HG02840 (cell line): Measurements from ENCODE around the gene PITPNC1.
A peak's percentile ranks its signal among the peaks of the same experiment; 100 is the strongest.

ENCODE experiments used
- ATAC-seq: cut with Tn5 transposase; IDR thresholded peaks from one replicate; pipeline ENCODE4 v1.9.1; 2021; ENCODE audit warnings: mild to moderate bottlenecking, moderate library complexity, moderate number of reproducible peaks; ENCODE audit not compliant: unreplicated experiment, low FRiP score

PITPNC1 gene

DNA sequence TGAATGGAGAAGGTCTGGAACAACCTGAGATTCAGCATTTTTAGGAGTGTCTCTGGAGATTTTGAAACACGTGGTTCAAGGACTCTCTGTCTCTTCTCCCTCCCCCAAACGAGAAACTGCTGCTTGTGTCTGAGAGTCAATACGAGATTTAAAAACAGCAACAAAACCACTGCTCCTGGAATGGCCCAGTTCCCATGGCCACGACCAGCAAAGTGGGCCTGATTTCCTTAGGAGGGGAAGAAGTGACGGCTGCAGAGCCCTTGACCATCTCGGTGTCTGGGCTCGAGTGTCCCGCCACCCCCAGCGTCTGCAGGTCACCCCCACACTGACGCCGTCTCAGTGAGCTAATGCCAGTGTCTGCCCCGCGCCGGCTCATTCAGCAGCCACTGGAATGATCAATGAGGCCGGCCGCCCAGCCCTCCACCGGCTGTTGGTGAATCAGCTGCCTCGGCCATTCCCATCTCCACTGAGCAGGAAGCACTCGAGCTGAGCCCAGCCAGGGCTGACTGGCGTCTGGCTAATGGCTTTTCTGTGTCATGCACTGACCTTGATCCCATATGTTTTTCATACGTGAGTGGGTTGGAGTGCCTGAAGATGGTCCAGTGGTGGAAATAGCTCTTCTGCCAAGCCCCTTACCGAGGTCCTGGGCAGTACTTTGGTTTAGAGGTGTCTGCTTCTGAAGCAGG lies 151.8 kb downstream of the PITPNC1 start:
- ATAC-seq: no peak

DNA sequence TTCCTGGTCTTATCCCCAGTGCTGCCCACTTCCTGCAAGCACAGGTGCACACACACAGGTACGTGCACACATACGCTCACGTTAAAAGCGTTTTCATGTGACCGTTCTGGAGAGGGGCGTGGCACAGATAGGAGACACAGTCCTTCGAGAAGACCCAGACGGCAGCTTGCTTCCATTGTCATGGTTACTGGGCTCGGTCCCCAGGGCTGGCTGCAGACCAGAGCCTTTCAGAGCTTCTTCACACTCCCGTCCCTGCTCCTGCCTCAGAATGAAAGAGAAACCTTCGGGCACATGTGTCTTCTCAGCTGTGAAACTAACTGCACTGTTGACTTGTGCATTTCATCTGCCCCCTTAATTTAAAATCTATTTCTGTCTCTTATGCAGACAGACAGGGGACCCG lies 154.2 kb downstream of the PITPNC1 start:
- no peak for ATAC-seq

DNA sequence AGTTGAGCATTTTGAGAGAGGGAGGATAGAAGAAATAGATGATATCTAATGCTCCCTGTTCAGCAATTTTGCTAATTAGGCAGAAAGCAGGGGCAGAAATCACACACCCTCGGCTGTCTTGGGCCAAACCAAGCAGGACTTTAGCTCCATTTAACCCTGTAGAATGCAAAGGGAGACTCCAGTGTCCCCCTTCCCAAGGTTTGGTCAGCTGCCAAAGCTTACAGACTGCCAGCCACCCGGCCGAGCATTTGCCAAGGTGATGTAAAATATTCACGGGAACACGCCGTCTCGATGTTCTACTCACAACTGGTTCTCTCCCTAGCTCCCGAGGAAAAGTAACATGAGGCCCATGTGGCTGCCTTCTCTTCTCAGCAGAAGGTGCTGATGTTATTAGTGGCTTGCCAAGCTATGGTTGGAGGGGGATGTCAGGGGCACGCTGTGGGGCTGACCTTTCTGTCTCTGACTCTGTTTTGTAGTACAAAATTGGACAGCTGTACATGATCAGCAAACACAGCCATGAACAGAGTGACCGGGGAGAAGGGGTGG lies 155.3 kb downstream of the PITPNC1 start:
- ATAC-seq: no peak

DNA sequence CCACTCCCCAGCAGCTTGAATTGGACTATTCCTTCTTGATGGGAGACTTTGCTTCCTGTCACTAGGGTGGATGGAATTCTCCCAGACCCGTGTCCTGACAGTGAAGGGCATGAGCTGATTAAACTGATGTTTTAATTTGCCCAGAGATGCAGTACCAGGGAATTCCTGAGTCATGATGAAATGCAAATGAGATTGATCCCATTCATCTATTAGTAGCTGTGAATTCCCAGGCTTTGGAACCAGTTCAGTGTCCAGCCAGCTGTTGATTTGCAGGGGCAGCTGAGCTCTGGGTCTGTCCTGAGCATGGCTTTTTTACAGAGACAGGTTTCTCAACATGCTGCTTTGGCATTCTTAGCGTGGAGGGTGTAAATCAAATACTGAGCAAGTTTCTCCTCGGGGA lies 157.9 kb downstream of the PITPNC1 start:
- ATAC-seq: no peak

DNA sequence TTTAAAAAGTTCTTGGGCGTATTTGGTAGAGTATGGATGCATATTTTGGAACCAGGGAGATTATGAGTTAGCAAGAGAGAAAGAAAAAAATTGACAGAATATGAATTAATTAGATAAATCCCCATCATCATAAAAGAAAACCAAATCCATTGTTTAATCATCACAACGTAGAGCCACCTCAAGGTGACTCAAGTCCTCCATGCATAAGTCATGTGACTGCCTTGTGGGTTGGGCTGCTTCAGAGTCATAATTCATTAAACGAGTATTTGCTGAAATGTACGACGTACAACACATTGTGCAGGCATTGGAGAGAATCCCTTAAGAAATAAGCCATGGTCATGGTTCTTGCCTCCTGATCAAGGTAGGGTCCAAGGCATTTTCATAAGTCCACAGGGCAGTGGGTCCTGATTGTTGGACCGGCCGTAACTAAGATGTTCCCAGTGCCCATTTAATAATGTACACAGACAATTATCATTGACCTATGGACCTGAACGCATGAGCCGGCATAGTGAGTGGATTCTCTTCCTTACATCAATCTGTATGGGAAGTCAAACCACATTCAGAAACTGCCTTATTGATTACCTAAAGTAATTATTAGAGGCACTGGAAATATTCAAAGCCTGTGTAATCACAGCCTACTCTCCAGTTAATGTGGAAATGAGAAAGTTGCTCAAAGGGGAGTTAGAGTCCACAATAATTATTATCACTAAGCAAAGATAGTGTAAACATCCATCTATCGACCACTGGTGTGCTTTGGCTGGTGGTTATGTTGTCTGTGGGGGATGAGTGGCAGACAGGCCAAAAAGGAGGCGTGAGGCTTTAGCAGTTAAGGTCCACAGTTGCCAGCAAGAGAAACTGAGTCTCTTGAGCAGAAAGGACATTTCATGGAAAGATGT lies 165.4 kb downstream of the PITPNC1 start:
- ATAC-seq: no peak

DNA sequence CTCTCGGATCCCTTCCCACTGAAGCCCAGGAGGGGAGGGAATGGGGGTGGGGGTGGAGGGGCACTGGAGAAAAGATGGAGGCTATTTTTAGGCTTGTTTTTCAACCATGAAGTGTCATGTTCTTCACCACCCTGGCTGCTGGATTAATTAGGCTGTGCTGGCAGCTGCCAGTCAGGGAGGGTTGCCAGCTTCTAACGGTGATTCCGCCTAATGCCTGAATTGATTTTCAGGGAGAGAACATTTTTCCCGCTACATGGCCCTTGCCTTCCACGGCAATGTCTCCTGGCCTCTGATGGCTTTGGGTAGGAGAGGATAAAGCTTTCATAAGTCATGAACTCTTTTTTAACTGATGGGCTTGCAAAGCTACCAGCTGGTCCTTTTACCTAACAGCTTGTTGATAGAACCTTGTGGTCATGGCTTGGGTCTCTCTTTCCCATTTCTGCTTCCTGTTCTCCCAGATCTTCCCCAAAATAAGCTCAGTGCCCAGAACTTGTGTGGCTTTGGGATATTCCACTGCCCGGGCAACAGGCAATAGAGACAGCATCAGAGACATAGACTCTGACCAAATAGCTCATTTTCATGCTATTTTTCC lies 167.4 kb downstream of the PITPNC1 start:
- ATAC-seq: no peak

DNA sequence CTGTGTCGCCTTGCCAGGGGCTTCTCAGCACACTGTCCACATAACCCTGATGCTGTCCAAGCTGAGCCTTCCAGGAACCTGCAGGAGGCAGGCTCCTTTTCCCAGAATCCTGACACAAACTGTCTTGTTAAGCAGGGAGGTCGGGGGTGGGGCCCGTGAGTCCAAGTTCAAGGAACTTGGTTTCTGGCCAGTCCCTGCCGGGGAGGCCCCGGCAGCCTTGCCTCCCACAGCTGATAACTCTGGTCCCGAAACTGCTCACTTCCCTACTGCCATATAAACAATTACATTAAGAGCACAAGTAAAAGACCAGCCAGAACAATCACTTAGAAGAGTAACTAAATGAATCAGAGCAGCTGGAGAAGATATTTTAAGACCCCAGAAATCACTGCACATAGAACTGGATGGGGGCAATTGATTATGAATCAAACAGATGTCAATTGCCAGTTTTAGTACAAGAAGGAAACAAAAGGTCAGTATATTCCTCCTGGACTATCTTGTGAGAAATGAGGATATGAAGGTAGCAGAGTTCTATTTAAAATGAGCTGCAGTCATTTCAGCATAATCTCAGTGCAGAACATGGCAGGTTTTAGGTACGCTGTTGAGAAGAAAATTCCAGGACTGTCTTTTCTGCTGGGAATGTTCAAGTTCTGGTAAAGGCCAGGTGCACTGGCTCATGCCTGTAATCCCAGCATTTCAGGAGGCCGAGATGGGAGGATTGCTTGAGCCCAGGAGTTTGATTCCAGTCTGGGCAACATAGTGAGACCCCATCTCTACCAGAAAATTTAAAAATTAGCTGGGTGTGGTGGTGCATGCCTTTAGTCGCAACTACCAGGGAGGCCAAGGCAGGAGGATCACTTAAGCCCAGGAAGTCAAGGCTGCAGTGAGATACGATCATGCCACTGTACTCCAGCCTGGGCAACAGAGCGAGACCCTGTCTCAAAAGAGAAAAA lies 169.8 kb downstream of the PITPNC1 start:
- peak; percentile 78 for ATAC-seq

DNA sequence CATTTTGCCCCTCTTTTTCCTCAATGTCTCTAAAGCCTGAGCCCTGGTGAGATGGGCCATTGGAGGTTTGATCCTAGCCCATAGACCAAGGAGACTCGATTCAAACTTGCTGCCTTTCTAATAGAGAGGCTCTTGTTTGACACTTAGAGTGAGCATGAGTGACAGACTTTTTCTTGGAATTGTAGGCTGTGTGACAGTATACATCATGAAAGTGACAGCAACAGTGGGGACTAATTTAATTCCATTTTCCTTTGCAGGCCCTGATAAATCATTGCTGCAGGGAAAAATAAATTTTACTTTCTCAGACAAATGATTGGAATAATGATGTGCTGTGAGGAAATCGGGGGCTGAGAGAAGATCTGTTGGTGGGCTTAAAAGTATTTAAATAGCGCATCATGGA lies 171.6 kb downstream of the PITPNC1 start:
- no peak for ATAC-seq

DNA sequence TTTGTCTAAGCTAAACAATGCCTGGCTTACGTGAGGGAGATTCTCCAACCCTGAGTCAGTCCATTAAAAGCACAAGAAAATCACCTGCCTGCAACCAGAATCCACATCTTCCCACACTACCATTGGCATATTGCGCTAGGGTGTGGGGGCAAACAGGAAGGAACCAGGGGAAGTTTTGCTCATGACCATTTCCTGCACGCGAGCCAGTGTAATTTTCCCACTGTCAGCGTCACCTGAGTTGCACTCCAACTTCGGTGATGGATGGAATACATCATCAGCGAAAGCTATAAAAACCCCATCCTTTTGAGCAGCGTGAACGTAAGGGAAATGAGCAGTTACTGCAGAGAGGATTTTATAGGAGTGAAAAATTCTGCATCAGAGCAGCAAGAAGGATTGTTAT lies 172.7 kb downstream of the PITPNC1 start:
- no peak for ATAC-seq

DNA sequence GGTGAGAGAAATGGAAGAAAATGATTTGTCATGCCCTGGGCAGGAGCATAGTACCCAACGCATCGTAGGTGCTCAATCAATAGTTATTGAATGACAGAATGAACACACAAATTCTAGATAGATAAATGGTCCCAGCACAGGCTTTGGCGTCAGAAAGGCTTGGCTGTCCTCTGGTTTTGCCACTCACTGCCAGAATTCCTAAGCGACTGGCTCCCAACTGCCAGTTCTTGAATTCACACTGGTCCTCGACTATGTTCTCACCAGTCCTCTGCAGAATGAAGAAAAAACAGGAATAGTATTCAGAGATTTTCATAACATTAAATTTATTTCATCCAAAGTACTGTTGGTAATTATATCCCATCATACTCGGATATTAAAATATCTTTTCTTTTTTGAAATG lies 177.6 kb downstream of the PITPNC1 start:
- ATAC-seq: no peak

DNA sequence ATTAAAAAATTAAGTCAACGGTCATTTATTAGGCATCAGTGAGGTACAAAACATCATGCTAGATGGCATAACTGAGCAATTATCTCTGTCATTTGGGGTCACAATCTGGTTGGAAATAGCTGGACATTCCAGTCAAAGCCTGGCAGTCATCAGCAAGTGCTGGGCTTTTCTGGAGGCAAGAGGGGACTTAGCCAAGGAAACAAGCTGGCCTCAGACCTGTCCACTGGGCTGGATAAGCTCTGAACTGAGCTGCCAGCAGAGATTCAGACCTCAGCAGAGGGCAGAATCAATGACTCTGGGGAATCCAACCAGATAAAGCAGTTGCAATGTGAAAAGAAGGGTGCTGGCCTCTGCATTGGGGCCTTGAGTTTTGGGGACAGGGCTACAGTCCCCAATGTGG lies 178.8 kb downstream of the PITPNC1 start:
- no peak for ATAC-seq

DNA sequence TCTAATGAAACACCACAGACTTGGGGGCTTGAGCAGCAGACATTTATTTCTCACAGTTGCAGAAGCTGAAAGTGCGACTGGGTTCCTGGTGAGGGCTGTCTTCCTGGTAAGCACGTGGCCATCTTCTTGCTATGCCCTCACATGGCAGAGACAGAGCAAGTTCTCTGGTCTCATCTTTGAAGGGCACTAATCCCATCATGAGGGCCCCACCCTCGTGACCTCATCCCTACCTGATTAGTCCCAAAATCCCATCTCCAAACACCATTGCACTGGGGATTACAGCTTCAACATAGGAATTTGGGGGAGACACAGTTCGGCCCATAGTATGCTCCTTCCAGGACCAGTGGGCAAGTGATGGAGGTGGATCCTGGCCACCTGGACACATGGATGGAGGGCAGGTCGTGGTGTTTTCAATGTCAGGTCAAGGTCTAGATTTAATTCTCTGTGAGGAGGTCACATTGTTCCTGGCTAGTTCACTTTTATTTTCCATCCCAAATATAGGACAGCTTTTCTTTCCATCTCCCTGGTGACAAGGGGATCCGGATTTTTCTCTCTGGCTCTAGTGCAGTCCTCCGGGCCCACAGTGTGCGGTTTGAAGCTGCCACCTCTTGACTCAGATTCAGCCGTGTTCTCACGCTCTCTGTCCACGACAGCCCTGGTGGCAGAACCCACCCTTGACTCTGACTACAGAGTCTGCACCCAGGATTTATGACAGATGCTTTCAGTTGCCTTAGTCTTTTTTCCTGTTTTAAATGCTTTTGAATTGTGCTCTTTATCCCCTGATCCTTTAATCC lies 180.2 kb downstream of the PITPNC1 start:
- no peak for ATAC-seq

DNA sequence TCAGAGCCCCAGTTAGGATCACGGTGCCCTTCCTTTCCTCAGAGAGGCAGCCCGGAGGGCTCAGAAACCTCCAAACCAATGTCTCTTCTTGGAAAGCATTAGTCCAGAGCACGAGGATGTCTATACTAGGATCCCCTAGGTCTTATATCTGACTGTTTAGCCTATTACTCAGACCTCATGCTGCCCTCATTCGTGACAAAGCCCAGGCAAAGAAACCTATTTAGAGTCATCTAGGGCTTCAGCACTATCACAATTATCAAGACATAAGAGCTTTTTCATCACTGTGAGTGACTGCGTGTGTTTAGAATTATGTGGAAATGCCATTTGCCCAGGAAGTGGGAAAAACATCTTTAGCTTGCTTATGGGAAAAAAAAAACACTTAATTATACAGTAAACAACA lies 180.8 kb downstream of the PITPNC1 start:
- ATAC-seq: no peak

DNA sequence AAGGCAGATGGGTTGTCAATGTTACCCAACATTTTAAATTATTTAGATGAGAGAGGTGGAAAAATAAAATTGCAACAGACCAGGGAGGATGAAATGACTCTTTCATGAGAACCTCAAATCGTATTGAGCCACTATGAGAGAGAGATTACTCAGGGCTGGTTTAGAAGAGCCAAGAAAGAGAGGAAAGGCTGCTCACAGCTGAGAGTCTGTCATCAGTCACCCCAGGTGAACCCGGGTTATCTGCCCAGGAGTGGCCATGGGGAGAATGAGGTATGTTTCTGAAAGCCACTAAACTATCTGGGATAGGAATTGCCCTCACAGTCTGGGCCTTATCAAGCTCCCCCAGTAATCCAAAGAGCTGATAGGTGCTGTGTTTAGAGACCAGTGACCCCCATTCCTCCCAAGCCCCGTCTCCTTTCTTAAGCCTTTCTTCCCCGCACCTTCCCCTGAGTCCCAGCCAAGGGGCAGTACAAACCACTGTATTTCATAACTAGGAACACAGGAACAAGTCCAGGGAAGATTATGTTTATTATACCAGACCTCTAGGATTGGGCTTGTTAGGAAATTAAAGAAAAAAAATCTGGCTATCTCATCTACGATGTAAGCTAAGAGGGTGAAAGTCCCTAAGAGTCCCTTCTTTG lies 181.8 kb downstream of the PITPNC1 start:
- no peak for ATAC-seq

DNA sequence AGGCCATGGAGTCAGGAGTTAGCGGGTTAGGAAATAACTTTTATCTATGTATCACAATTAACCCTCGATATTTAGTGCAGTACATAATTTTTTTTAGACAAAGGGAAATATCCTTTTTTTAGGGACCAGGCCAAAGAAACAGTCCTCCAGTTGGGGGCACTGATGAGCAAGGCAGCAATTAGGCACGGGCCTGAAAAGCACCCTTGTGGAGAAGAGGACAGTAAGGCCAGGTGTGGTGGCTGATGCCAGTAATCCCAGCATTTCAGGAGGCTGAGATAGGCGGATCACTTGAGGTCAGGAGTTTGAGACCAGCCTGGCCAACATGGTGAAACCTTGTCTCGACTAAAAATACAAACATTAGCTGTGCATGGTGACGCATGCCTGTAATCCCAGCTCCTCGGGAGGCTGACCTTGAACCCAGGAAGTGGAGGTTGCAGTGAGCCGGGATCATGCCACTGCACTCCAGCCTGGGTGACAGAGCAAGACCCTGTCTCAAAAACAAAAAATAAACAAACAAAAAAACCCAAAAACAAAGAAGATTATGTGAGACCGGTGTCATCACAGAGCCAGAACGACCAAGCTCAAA lies 182.4 kb downstream of the PITPNC1 start:
- no peak for ATAC-seq

DNA sequence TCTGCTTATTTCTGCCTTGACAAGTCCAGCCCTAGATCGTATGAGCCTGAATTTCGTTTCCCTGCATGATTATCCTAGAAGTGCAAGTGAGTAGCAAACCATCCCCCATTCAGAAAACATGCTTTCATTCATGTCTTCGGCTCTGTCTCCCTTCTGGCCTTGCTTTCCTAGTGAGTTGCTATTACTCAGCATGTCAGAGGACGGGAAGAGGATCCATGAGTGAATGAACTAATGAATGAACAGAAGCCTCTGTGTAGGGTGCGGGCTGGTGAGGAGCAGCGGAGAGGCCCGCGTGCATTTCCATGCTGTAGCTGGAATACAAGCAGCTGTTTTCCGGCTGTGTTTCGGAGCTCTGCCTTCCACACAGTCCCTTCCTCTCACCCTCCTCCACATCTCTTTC lies 184.9 kb downstream of the PITPNC1 start:
- no peak for ATAC-seq

DNA sequence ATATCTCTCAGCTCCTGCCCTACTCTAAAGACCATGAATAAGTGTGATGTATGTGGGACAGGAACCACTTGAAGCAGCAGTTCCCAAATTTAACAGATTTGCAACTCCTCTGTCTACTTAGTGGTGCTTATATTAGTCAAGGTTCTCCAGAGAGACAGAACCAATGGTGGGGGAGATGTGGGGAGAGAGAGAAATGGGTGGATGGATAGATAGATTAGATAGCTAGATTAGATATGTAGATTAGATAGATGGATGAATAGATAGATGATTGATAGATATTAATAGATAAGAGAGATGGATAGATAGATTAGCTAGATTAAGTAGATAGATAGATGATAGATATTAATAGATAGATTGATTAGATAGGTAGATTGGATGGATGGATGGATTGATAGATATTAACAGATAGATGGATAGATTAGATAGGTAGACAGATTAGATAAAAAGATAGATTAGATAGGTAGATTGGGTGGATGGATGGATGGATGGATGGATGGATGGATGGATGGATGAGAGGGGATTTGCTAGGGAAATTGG lies 186.7 kb downstream of the PITPNC1 start:
- ATAC-seq: no peak

DNA sequence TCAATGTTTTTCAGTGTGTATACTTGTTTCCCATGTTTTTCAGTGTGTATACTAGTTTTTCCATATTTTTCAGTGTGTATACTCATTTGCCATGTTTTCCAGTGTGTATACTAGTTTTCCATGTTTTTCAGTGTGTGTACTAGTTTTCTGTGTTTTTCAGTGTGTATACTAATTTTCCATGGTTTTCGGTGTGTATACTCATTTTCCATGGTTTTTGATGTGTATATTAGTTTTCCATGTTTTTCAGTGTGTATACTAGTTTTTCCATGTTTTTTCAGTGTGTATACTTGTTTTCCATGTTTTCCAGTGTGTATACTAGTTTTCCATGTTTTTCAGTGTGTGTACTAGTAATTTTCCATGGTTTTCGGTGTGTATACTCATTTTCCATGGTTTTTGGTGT lies 188.0 kb downstream of the PITPNC1 start:
- ATAC-seq: no peak
